OCI-LY3 (cell line): ENCODE measurements around the gene NFAM1.

Experiments used
- H2AFZ ChIP-seq: fragments of 200-600, 300-600 bp; shearing (Covaris generic); 2 replicates; pipeline ENCODE4 v1.6.0; 2014; ENCODE audit warnings: antibody characterized with exemption, low read depth, low read length
- H3K27ac ChIP-seq: fragments of 200-600, 300-600 bp; sonication (generic); 2 replicates; pipeline ENCODE4 v1.5.1; 2014; ENCODE audit warnings: mild to moderate bottlenecking, low read length, moderate library complexity, mixed read lengths
- H3K27me3 ChIP-seq: fragments of 200-600, 300-600 bp; sonication (generic); 2 replicates; pipeline ENCODE4 v1.6.1; 2014; ENCODE audit warnings: low read depth, low read length, mixed read lengths
- H3K36me3 ChIP-seq: fragments of 200-600, 300-600 bp; sonication (generic); replicated peaks from 2 replicates; pipeline ENCODE3; 2014; ENCODE audit warnings: low read depth, low read length, mixed read lengths
- H3K4me1 ChIP-seq: fragments of 300-600, 200-600 bp; sonication (generic); 2 replicates; pipeline ENCODE4 v1.6.1; 2014; ENCODE audit warnings: low read length, mixed read lengths
- H3K4me2 ChIP-seq: fragments of 200-600, 300-600 bp; sonication (generic); 2 replicates; pipeline ENCODE4 v1.6.1; 2014; ENCODE audit warnings: low read length, mixed read lengths
- H3K4me3 ChIP-seq: fragments of 300-600, 200-600 bp; sonication (generic); 2 replicates; pipeline ENCODE4 v1.5.1; 2014; ENCODE audit warnings: antibody characterized with exemption, mild to moderate bottlenecking, low read length, moderate library complexity
- H3K79me2 ChIP-seq: fragments of 300-600, 200-600 bp; shearing (Covaris generic); 2 replicates; pipeline ENCODE4 v1.6.1; 2014; ENCODE audit warnings: mild to moderate bottlenecking, low read length, mixed read lengths
- H3K9ac ChIP-seq: fragments of 300-600, 200-600 bp; shearing (Covaris generic); 2 replicates; pipeline ENCODE4 v1.6.0; 2014; ENCODE audit warnings: mild to moderate bottlenecking, low read length, moderate library complexity
- H3K9me3 ChIP-seq: fragments of 200-600, 300-600 bp; shearing (Covaris generic); 2 replicates; pipeline ENCODE4 v1.6.1; 2014; ENCODE audit warnings: low read length, mixed read lengths; ENCODE audit not compliant: insufficient read depth
- H4K20me1 ChIP-seq: fragments of 200-600, 300-600 bp; sonication (generic); 2 replicates; pipeline ENCODE4 v1.6.1; 2016; ENCODE audit warnings: low read length, mixed read lengths; ENCODE audit not compliant: insufficient read depth
- CTCF ChIP-seq: fragments of 200-600, 300-600 bp; sonication (generic); IDR thresholded peaks from 2 replicates; pipeline ENCODE4 v1.5.1; 2014; ENCODE audit warnings: antibody characterized with exemption, low read length, low read depth
- EZH2phosphoT487 ChIP-seq: fragments of 200-600 bp; shearing (Covaris generic); IDR thresholded peaks from 2 replicates; pipeline ENCODE4 v1.6.1; 2018; ENCODE audit warnings: antibody characterized with exemption, mixed run types, low read depth

Gene NFAM1

GRCh38 chr22:42334875-42335512, 97.2 kb downstream of the NFAM1 start:
- no peaks in the 10 kb centered on the region for H3K79me2 ChIP-seq
- no peaks in the 10 kb centered on the region for H3K4me1 ChIP-seq

GRCh38 chr22:42333544-42333943, 98.7 kb downstream of the NFAM1 start:
- Histone ChIP-seq H2AFZ (no peak overlapping the region), H3K79me2 (no peaks in the 10 kb centered on the region), H3K27me3 (peaks cover 12% of the 10 kb centered on the region), H3K27ac (no peak overlapping the region), H4K20me1 (no peaks in the 10 kb centered on the region), H3K9me3 (no peaks in the 10 kb centered on the region), H3K36me3 (no peaks in the 10 kb centered on the region), H3K4me1 (no peaks in the 10 kb centered on the region), H3K9ac (no peak overlapping the region), H3K4me2 (no peak overlapping the region), H3K4me3 (no peak overlapping the region)
- no peak for TF ChIP-seq EZH2phosphoT487
- no peak for TF ChIP-seq CTCF

More at GRCh38 chr22:42334875-42335512, 97.2 kb downstream of the NFAM1 start:
- Histone ChIP-seq H3K27me3 (peaks cover 11% of the 10 kb centered on the region), H4K20me1 (no peaks in the 10 kb centered on the region), H3K9ac (no peak overlapping the region), H3K36me3 (no peaks in the 10 kb centered on the region), H2AFZ (no peak overlapping the region), H3K4me2 (no peak overlapping the region), H3K9me3 (no peaks in the 10 kb centered on the region), H3K4me3 (no peak overlapping the region), H3K27ac (no peak overlapping the region)
- TF ChIP-seq EZH2phosphoT487 (no peak), CTCF (no peak)

GRCh38 chr22:42332089-42332488, 100.1 kb downstream of the NFAM1 start:
- H3K9me3 ChIP-seq: no peaks in the 10 kb centered on the region
- H3K36me3 ChIP-seq: no peaks in the 10 kb centered on the region
- no peak overlapping the region for H2AFZ ChIP-seq
- no peak overlapping the region for H3K4me2 ChIP-seq
- TF ChIP-seq CTCF (no peak), EZH2phosphoT487 (no peak)
- H3K79me2 ChIP-seq: no peaks in the 10 kb centered on the region
- peaks cover 14% of the 10 kb centered on the region for H3K27me3 ChIP-seq
- no peak overlapping the region for H3K9ac ChIP-seq
- H3K4me1 ChIP-seq: no peaks in the 10 kb centered on the region
- no peak overlapping the region for H3K27ac ChIP-seq
- H3K4me3 ChIP-seq: no peak overlapping the region
- no peaks in the 10 kb centered on the region for H4K20me1 ChIP-seq

- Histone ChIP-seq H3K36me3 (no peaks in the 10 kb centered on the region), H3K9ac (no peak overlapping the region), H3K9me3 (no peaks in the 10 kb centered on the region), H3K4me2 (no peak overlapping the region), H3K79me2 (no peaks in the 10 kb centered on the region), H4K20me1 (no peaks in the 10 kb centered on the region), H3K4me1 (no peaks in the 10 kb centered on the region), H3K27ac (no peak overlapping the region), H2AFZ (no peak overlapping the region), H3K27me3 (peaks cover 14% of the 10 kb centered on the region), H3K4me3 (no peak overlapping the region)
- TF ChIP-seq EZH2phosphoT487 (no peak), CTCF (no peak)
These were observed 101.2 kb downstream of the NFAM1 start for GRCh38 chr22:42331014-42331413.
